Mesenchymal stem cell (in vitro differentiated cells and primary cell): ENCODE results near the gene C20orf202.

Experiments used
- DNase-seq: peaks from one replicate; pipeline ENCODE4 v3.0.0-alpha.2; 2013
- H2AFZ ChIP-seq: one replicate; pipeline ENCODE4 v1.6.1; 2013; ENCODE audit warnings: low read depth, mild to moderate bottlenecking, control low read depth, inconsistent platforms, low read length, moderate library complexity
- H2AK5ac ChIP-seq: 2 replicates; pipeline ENCODE4 v1.6.1; 2013; ENCODE audit warnings: low read length, moderate library complexity, mild to moderate bottlenecking, inconsistent platforms; ENCODE audit not compliant: severe bottlenecking
- H2BK120ac ChIP-seq: one replicate; pipeline ENCODE4 v1.6.1; 2013; ENCODE audit warnings: low read depth, mild to moderate bottlenecking, inconsistent platforms, low read length, moderate library complexity
- H2BK12ac ChIP-seq, 2 experiments: one replicate each; pipeline ENCODE4 v1.6.1; 2013; ENCODE audit warnings: inconsistent platforms in 2 of 2, low read length in 2 of 2, mild to moderate bottlenecking in 2 of 2, moderate library complexity in 2 of 2, control low read depth in 1 of 2
- H2BK15ac ChIP-seq: one replicate; pipeline ENCODE4 v1.6.1; 2013; ENCODE audit warnings: mild to moderate bottlenecking, low read depth, inconsistent platforms; ENCODE audit not compliant: poor library complexity, severe bottlenecking
- H2BK5ac ChIP-seq: 2 replicates; pipeline ENCODE4 v1.6.1; 2013; ENCODE audit warnings: low read depth, mild to moderate bottlenecking, low read length, control low read depth, inconsistent platforms; ENCODE audit not compliant: poor library complexity, severe bottlenecking
- H3K14ac ChIP-seq, 2 experiments: one replicate each; pipeline ENCODE4 v1.6.1; 2013; ENCODE audit warnings: inconsistent platforms in 2 of 2, low read length in 2 of 2, control low read depth in 1 of 2, mild to moderate bottlenecking in 1 of 2, moderate library complexity in 1 of 2
- H3K18ac ChIP-seq, 2 experiments: one replicate each; pipeline ENCODE4 v1.6.1; 2013; ENCODE audit warnings: inconsistent platforms in 2 of 2, low read length in 2 of 2, control low read depth in 1 of 2, low read depth in 1 of 2, mild to moderate bottlenecking in 1 of 2
- H3K23ac ChIP-seq, 2 experiments: one replicate each; pipeline ENCODE4 v1.6.1; 2013; ENCODE audit warnings: inconsistent platforms in 2 of 2, low read length in 2 of 2, mild to moderate bottlenecking in 2 of 2, moderate library complexity in 2 of 2, control low read depth in 1 of 2
- H3K27ac ChIP-seq: 2 replicates; pipeline ENCODE4 v1.5.1; 2013; ENCODE audit warnings: mild to moderate bottlenecking, moderate library complexity, low read length, control low read depth, inconsistent platforms; ENCODE audit not compliant: poor library complexity, severe bottlenecking
- H3K27me3 ChIP-seq, 2 experiments: 2 replicates each; pipeline versions ENCODE4 v1.6.1 to v1.7.0; 2013; ENCODE audit warnings: low read length in 2 of 2, mild to moderate bottlenecking in 2 of 2, moderate library complexity in 2 of 2, control low read depth in 1 of 2, inconsistent platforms in 1 of 2; ENCODE audit not compliant: control insufficient read depth in 1 of 2, insufficient read depth in 1 of 2
- H3K36me3 ChIP-seq, 2 experiments: 2 replicates each; pipeline versions ENCODE4 v1.6.1 to v1.7.0; 2013; ENCODE audit warnings: low read length in 2 of 2, control low read depth in 1 of 2, inconsistent platforms in 1 of 2, low read depth in 1 of 2, mild to moderate bottlenecking in 1 of 2; ENCODE audit not compliant: insufficient read depth in 2 of 2, control insufficient read depth in 1 of 2
- H3K4ac ChIP-seq, 2 experiments: one replicate each; pipeline ENCODE4 v1.6.1; 2013; ENCODE audit warnings: inconsistent platforms in 2 of 2, low read length in 2 of 2, mild to moderate bottlenecking in 2 of 2, moderate library complexity in 2 of 2, control low read depth in 1 of 2, low read depth in 1 of 2
- H3K4me1 ChIP-seq: 2 replicates; pipeline ENCODE4 v1.6.1; 2013; ENCODE audit warnings: low read depth, low read length, control low read depth; ENCODE audit not compliant: control insufficient read depth, insufficient read depth
- H3K4me2 ChIP-seq: 2 replicates; pipeline ENCODE4 v1.6.1; 2013; ENCODE audit warnings: low read length, mild to moderate bottlenecking, inconsistent platforms; ENCODE audit not compliant: poor library complexity, severe bottlenecking
- H3K4me3 ChIP-seq, 2 experiments: 2 replicates each; pipeline versions ENCODE4 v1.5.1 to v1.7.0; 2013; ENCODE audit warnings: low read length in 2 of 2, mild to moderate bottlenecking in 2 of 2, control low read depth in 1 of 2, low read depth in 1 of 2; ENCODE audit not compliant: insufficient read depth in 1 of 2
- H3K79me1 ChIP-seq: replicated peaks from 2 replicates; pipeline ENCODE4 v1.6.1; 2013; ENCODE audit warnings: mild to moderate bottlenecking, control low read depth, low read length, inconsistent platforms; ENCODE audit not compliant: poor library complexity, severe bottlenecking
- H3K9ac ChIP-seq: 2 replicates; pipeline ENCODE4 v1.7.0; 2013; ENCODE audit warnings: mild to moderate bottlenecking, low read length, moderate library complexity
- H3K9me3 ChIP-seq: 2 replicates; pipeline ENCODE4 v1.7.0; 2013; ENCODE audit warnings: mild to moderate bottlenecking, low read length; ENCODE audit not compliant: control insufficient read depth
- H4K8ac ChIP-seq: one replicate; pipeline ENCODE4 v1.6.1; 2013; ENCODE audit warnings: inconsistent platforms, mild to moderate bottlenecking, low read length, moderate library complexity
- H4K91ac ChIP-seq: one replicate; pipeline ENCODE4 v1.6.1; 2013; ENCODE audit warnings: mild to moderate bottlenecking, low read length, inconsistent platforms
- WGBS: methylation state at CpG from one replicate; pipeline ENCODE4 v1.1.7; 2013; ENCODE audit warnings: mixed read lengths; 5-methylcytosine and 5-hydroxymethylcytosine counted together

C20orf202 gene

GRCh38 chr20:1224205-1224890, 21.1 kb downstream of the C20orf202 start:
- no peaks in the 10 kb centered on the region for H3K9me3 ChIP-seq
- H2AFZ ChIP-seq = no peak overlapping the region
- H3K23ac ChIP-seq = no peak overlapping the region
- no peak overlapping the region for H3K4me2 ChIP-seq
- WGBS = 91% methylated on average over 19 of the region's 20 CpGs
- no peak overlapping the region for H3K4ac ChIP-seq
- H3K27me3 ChIP-seq = peaks cover 0 to 32% of the 10 kb centered on the region in 2 experiments
- no peak overlapping the region for H3K4me3 ChIP-seq
- H3K36me3 ChIP-seq = no peaks in the 10 kb centered on the region
- no peak overlapping the region for H3K27ac ChIP-seq
- H2AK5ac ChIP-seq = no peak overlapping the region
- H2BK15ac ChIP-seq = no peak overlapping the region
- H4K91ac ChIP-seq = no peak overlapping the region
- DNase-seq = no peak
- H2BK120ac ChIP-seq = no peak overlapping the region
- no peak overlapping the region for H3K9ac ChIP-seq
- H3K14ac ChIP-seq = no peak overlapping the region
- H2BK5ac ChIP-seq = no peak overlapping the region
- H3K79me1 ChIP-seq = no peaks in the 10 kb centered on the region
- no peak overlapping the region for H4K8ac ChIP-seq
- no peaks in the 10 kb centered on the region for H3K4me1 ChIP-seq
- no peak overlapping the region for H2BK12ac ChIP-seq
- no peak overlapping the region for H3K18ac ChIP-seq

DNA sequence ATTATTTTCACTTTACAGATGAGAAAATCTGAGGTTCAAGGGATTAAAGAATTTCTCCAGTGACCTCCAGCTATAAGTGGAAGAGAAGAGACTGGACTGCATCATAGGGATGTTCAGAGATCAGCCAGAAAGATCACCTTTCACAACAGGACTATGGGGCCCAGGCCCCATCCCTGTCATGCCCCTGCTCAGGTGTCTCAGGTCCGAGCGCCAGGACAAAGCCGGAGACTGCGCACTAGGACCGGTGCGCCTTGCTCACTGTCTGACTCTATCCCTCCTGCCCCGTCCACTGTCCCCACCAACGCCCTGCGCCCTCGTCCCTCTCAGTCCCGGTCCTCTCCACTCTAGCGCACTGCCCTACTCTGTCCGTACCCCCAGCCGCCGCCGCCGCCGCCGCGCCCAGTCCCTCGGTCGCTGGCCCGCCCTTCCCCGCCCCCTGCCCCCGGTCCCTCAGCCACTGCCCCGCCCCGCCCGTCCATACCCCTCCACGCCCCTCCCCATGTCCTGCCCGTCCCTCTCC, 22.1 kb downstream of the C20orf202 start:
- WGBS = 4% methylated on average over 20 of the region's 30 CpGs

DNA sequence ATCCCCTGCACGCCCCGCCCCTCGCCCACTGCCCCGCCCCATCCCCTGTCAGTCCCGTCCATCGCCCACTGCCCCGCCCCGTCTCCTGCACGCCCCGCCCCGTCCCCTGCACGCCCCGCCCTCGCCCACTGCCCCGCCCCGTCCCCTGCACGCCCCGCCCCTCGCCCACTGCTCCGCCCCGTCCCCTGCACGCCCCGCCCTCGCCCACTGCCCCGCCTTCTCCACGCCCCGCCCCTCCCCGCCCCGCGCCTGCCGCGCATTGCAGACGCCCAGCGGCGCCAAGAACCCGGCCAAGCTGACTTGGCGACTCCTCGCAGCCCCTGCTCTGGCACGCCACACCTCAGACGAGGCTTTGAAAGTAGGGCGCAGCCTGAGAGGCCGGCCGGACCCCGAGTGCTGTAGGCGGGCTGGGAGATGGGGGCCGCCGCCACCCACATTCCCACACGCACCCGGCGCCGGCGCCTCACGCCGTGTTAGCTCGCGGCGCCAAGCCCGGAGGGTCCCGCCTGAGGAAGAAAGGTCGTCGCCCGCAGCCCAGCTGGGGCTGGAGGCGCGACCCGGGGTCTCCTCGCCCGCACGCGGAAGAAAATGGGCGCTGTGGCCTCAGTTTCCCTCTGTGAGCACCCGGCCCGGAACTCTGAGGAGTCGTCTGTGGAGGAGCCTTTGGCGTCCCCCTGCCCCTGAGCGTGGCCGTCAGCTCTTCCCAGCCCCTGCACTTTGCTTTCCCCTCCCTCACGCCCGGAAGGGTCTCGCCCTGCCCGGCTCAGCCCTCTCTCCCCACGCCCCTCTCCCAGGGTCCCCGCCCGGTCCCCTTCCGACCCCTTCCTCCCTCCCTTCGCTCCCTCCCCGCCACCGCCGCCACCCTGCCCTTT, 22.8 kb downstream of the C20orf202 start, which contains the start of gene RAD21L1:
RAD21L1 (plus strand) TSS at position 262 of the 872 bp plus-strand sequence. CDS start 2,410 bp downstream, outside the sequence.
- H2BK12ac ChIP-seq = peak within 1 kb of the TSS; percentile 9 to 49
- no peaks in the 10 kb centered on the region for H3K36me3 ChIP-seq
- H2BK15ac ChIP-seq = peak within 1 kb of the TSS; percentile 80
- H4K8ac ChIP-seq = peak within 1 kb of the TSS; percentile 87
- no peak within 1 kb of the TSS for H3K27ac ChIP-seq
- peak within 1 kb of the TSS; percentile 83 to 95 for H3K4ac ChIP-seq
- peak within 1 kb of the TSS; percentile 81 to 83 for H3K4me3 ChIP-seq
- peak within 1 kb of the TSS; percentile 86 for H2AFZ ChIP-seq
- no peak within 1 kb of the TSS for H2AK5ac ChIP-seq
- peak; percentile 80 for DNase-seq
- H3K27me3 ChIP-seq = peaks cover 0 to 47% of the 10 kb centered on the region in 2 experiments
- no peak within 1 kb of the TSS for H2BK5ac ChIP-seq
- peak within 1 kb of the TSS in 1 of 2 experiments; percentile 98 for H3K14ac ChIP-seq
- H3K4me2 ChIP-seq = peak within 1 kb of the TSS; percentile 99
- H3K9ac ChIP-seq = peak within 1 kb of the TSS; percentile 66
- H3K23ac ChIP-seq = peak within 1 kb of the TSS; percentile 23 to 90
- no peaks in the 10 kb centered on the region for H3K4me1 ChIP-seq
- H2BK120ac ChIP-seq = peak within 1 kb of the TSS; percentile 99
- no peaks in the 10 kb centered on the region for H3K79me1 ChIP-seq
- peak within 1 kb of the TSS; percentile 68 to 95 for H3K18ac ChIP-seq
- WGBS = under 1% methylated on average over 58 of the region's 88 CpGs
- H3K9me3 ChIP-seq = no peaks in the 10 kb centered on the region
- peak within 1 kb of the TSS; percentile 71 for H4K91ac ChIP-seq

More for the DNA sequence above, 22.1 kb downstream of the C20orf202 start:
- Histone ChIP-seq H3K79me1 (no peaks in the 10 kb centered on the region), H2BK5ac (no peak overlapping the region), H4K8ac (peak overlapping the region; percentile 81), H2BK12ac (peak overlapping the region in 1 of 2 experiments; percentile 19), H3K9me3 (no peaks in the 10 kb centered on the region), H3K9ac (no peak overlapping the region), H3K18ac (peak overlapping the region in 1 of 2 experiments; percentile 93), H2AFZ (peak overlapping the region; percentile 21), H3K27me3 (peaks cover 0 to 40% of the 10 kb centered on the region in 2 experiments), H3K4me2 (peak overlapping the region; percentile 41), H4K91ac (peak overlapping the region; percentile 30), H3K14ac (peak overlapping the region in 1 of 2 experiments; percentile 98), H3K4ac (peak overlapping the region in 1 of 2 experiments; percentile 29), H3K23ac (no peak overlapping the region), H3K27ac (no peak overlapping the region), H3K4me3 (peak overlapping the region; percentile 60 to 69), H3K36me3 (no peaks in the 10 kb centered on the region), H2BK15ac (no peak overlapping the region), H2BK120ac (no peak overlapping the region), H2AK5ac (no peak overlapping the region), H3K4me1 (no peaks in the 10 kb centered on the region)
- DNase-seq = no peak

DNA sequence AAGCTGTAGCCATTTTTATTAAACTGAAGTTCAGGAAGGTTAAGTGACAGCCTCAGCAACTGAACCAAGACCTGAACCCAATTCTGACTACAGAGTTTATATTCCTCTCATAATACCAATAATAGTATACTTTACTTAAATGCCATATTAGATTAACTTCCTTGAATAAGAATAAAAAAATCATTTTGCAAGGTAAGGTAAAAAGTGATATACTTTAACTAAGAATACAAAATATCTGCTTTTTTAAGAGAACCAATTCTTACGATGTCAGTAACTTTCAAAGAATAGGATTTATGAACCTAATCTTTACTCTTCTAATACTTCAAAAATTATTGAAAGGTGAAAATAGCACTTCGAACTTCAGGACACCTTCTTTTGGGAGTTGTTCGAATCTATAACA, 26.3 kb downstream of the C20orf202 start:
- Histone ChIP-seq H2BK12ac (no peak overlapping the region), H2BK120ac (no peak overlapping the region), H3K36me3 (no peaks in the 10 kb centered on the region), H3K79me1 (no peaks in the 10 kb centered on the region), H4K8ac (no peak overlapping the region), H2AFZ (no peak overlapping the region), H3K4ac (no peak overlapping the region), H3K4me2 (no peak overlapping the region), H3K14ac (no peak overlapping the region), H3K4me3 (no peak overlapping the region), H2BK5ac (no peak overlapping the region), H3K9ac (no peak overlapping the region), H3K18ac (no peak overlapping the region), H3K9me3 (no peaks in the 10 kb centered on the region), H3K23ac (no peak overlapping the region), H2BK15ac (no peak overlapping the region), H2AK5ac (no peak overlapping the region), H4K91ac (no peak overlapping the region), H3K27ac (no peak overlapping the region), H3K27me3 (peaks cover 0 to 53% of the 10 kb centered on the region in 2 experiments), H3K4me1 (no peaks in the 10 kb centered on the region)
- no peak for DNase-seq
- WGBS = 85% methylated on average over 2 of the region's 3 CpGs
